Measurements from ENCODE around the gene CPS1. TPM values are rescaled to one million over a fixed set of nuclear protein-coding genes. Genes with fewer than 3 reads are reported as not detected.

Gene CPS1
- total RNA-seq, 1 donor from 2014 or later = 31.5 TPM

GRCh38 chr2:210663631-210664089 is 107.3 kb downstream of the CPS1 start:
- no peak overlapping the region for H3K27ac Mint-ChIP-seq (ENCODE audit: unreplicated experiment)
- H3K4me1 Mint-ChIP-seq (ENCODE audit: unreplicated experiment) = no peaks in the 10 kb centered on the region
- no peaks in the 10 kb centered on the region for H3K27me3 Mint-ChIP-seq (ENCODE audit: unreplicated experiment)
- no peaks in the 10 kb centered on the region for H3K9me3 Mint-ChIP-seq (ENCODE audit: unreplicated experiment)
- no peak overlapping the region for H3K4me3 Mint-ChIP-seq (ENCODE audit: unreplicated experiment)
- DNase-seq (ENCODE audit: low spot score) = peak; percentile 22
- TF ChIP-seq, protein P1, sequence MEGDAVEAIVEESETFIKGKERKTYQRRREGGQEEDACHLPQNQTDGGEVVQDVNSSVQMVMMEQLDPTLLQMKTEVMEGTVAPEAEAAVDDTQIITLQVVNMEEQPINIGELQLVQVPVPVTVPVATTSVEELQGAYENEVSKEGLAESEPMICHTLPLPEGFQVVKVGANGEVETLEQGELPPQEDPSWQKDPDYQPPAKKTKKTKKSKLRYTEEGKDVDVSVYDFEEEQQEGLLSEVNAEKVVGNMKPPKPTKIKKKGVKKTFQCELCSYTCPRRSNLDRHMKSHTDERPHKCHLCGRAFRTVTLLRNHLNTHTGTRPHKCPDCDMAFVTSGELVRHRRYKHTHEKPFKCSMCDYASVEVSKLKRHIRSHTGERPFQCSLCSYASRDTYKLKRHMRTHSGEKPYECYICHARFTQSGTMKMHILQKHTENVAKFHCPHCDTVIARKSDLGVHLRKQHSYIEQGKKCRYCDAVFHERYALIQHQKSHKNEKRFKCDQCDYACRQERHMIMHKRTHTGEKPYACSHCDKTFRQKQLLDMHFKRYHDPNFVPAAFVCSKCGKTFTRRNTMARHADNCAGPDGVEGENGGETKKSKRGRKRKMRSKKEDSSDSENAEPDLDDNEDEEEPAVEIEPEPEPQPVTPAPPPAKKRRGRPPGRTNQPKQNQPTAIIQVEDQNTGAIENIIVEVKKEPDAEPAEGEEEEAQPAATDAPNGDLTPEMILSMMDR (IDR thresholded peaks at IDR 0.05; ENCODE audit: unreplicated experiment) = peak; percentile 29
- H3K36me3 Mint-ChIP-seq (ENCODE audit: low read depth, unreplicated experiment) = no peaks in the 10 kb centered on the region

- DNase-seq (ENCODE audit: low spot score) = no peak
- TF ChIP-seq, protein P1 (IDR thresholded peaks at IDR 0.05; ENCODE audit: unreplicated experiment) = no peak
- Mint-ChIP-seq H3K4me1 (ENCODE audit: unreplicated experiment) (no peaks in the 10 kb centered on the region), H3K27ac (ENCODE audit: unreplicated experiment) (no peak overlapping the region), H3K36me3 (ENCODE audit: low read depth, unreplicated experiment) (no peaks in the 10 kb centered on the region), H3K27me3 (ENCODE audit: unreplicated experiment) (no peaks in the 10 kb centered on the region), H3K4me3 (ENCODE audit: unreplicated experiment) (no peak overlapping the region), H3K9me3 (ENCODE audit: unreplicated experiment) (no peaks in the 10 kb centered on the region)
Observed at GRCh38 chr2:210667711-210668110, 111.3 kb downstream of the CPS1 start.

DNA sequence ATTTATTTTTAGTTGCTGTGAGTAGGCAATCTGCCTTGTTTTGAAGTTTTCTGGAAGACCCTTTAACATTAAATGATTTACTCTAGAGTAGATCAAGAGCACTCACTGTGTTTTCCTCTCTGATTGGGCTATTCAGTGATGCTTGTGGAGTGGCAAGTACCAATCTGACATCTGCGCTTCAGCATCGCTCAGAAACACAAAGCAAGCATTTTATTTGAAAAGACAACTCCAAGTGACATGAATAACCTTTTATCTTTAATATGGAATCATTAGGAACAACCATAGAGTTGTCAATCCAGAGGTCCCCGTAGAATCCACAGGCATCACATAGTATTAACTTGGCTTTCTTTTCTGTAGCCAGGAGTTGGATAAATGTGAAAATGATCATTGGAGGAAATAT is 114.7 kb downstream of the CPS1 start:
- H3K9me3 Mint-ChIP-seq (ENCODE audit: unreplicated experiment) = no peaks in the 10 kb centered on the region
- H3K27ac Mint-ChIP-seq (ENCODE audit: unreplicated experiment) = no peak overlapping the region
- no peaks in the 10 kb centered on the region for H3K36me3 Mint-ChIP-seq (ENCODE audit: low read depth, unreplicated experiment)
- no peaks in the 10 kb centered on the region for H3K4me1 Mint-ChIP-seq (ENCODE audit: unreplicated experiment)
- H3K27me3 Mint-ChIP-seq (ENCODE audit: unreplicated experiment) = no peaks in the 10 kb centered on the region
- TF ChIP-seq, protein P1 (IDR thresholded peaks at IDR 0.05; ENCODE audit: unreplicated experiment) = no peak
- no peak for DNase-seq (ENCODE audit: low spot score)
- no peak overlapping the region for H3K4me3 Mint-ChIP-seq (ENCODE audit: unreplicated experiment)

DNA sequence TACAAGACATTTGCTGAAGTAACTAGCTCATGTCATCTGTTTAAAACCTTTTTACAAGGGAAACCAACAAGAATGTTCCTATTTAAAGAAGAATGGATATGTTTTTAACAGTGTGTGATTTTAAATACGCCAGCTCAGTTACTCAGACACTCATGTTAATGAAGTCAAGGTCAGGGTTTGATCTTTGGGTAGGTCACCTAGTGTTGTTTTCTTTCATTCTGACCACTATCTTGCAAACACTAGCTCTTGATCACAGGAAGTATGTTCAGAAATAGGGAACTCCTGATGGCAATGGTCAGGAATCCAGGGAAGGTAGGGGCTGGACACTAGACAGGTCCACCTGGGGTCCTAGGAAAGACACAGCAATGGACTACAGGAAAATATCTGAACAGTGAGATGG is 116.7 kb downstream of the CPS1 start:
- TF ChIP-seq, protein P1 (IDR thresholded peaks at IDR 0.05; ENCODE audit: unreplicated experiment) = no peak
- Mint-ChIP-seq H3K27me3 (ENCODE audit: unreplicated experiment) (no peaks in the 10 kb centered on the region), H3K27ac (ENCODE audit: unreplicated experiment) (no peak overlapping the region), H3K4me1 (ENCODE audit: unreplicated experiment) (no peaks in the 10 kb centered on the region), H3K9me3 (ENCODE audit: unreplicated experiment) (no peaks in the 10 kb centered on the region), H3K4me3 (ENCODE audit: unreplicated experiment) (no peak overlapping the region), H3K36me3 (ENCODE audit: low read depth, unreplicated experiment) (no peaks in the 10 kb centered on the region)
- no peak for DNase-seq (ENCODE audit: low spot score)

DNA sequence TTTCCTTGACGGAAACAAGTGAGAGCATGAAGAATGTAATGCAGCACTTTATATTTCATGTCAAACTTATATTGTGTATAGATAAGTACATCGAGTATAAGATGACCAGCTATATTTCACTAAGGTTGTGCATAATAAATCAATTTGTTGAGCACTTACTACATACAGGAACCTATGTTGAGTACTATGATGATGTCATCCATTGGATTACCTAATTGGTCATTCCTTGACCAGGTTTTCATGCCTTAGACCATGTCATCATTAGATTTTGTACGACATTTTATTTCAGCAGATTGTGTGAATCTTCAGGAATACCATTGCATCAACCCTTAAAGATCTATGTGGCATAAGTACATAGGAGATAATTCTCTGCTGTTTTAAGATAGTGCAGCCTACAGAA is 119.7 kb downstream of the CPS1 start:
- TF ChIP-seq, protein P1 (IDR thresholded peaks at IDR 0.05; ENCODE audit: unreplicated experiment) = no peak
- no peaks in the 10 kb centered on the region for H3K27me3 Mint-ChIP-seq (ENCODE audit: unreplicated experiment)
- no peak overlapping the region for H3K27ac Mint-ChIP-seq (ENCODE audit: unreplicated experiment)
- no peak overlapping the region for H3K4me3 Mint-ChIP-seq (ENCODE audit: unreplicated experiment)
- no peaks in the 10 kb centered on the region for H3K4me1 Mint-ChIP-seq (ENCODE audit: unreplicated experiment)
- no peaks in the 10 kb centered on the region for H3K36me3 Mint-ChIP-seq (ENCODE audit: low read depth, unreplicated experiment)
- H3K9me3 Mint-ChIP-seq (ENCODE audit: unreplicated experiment) = no peaks in the 10 kb centered on the region
- DNase-seq (ENCODE audit: low spot score) = no peak
